Adrenal gland (tissue), 5 donors: ENCODE data around the gene ZNF33B.

Source experiments
- CTCF ChIP-seq, 6 experiments: fragments of 450-650 bp in 4 of 6; fragments of 200-600 bp in 2 of 6; sonication (generic) in 1 of 6; IDR thresholded peaks; 1 replicate in 5 of 6; 2 replicates in 1 of 6; pipeline versions ENCODE4 v1.5.1 to v1.8.0; 2016 to 2021; ENCODE audit warnings: antibody characterized with exemption in 6 of 6, mild to moderate bottlenecking in 2 of 6, moderate library complexity in 1 of 6
- POLR2A ChIP-seq, 2 donors: fragments of 450-650 bp; IDR thresholded peaks; one replicate each; pipeline ENCODE4 v1.6.1; 2017; ENCODE audit warnings: antibody characterized with exemption in 2 of 2, mild to moderate bottlenecking in 2 of 2, moderate library complexity in 1 of 2
- donor health status: DM: no; HTN: no; CAD: no.

GRCh38 chr10:42574336-42574735 lies 64.0 kb downstream of the ZNF33B start:
- TF ChIP-seq CTCF (IDR thresholded peaks at IDR 0.05) (no peak), POLR2A (IDR thresholded peaks at IDR 0.05) (no peak)
